ENCODE results near the gene RPS19. TPM values are rescaled to one million over a fixed set of nuclear protein-coding genes. Genes with fewer than 3 reads are reported as not detected.

RPS19 gene
- total RNA-seq, 1 experiment from 2014 or later, result 2,593 TPM

DNA sequence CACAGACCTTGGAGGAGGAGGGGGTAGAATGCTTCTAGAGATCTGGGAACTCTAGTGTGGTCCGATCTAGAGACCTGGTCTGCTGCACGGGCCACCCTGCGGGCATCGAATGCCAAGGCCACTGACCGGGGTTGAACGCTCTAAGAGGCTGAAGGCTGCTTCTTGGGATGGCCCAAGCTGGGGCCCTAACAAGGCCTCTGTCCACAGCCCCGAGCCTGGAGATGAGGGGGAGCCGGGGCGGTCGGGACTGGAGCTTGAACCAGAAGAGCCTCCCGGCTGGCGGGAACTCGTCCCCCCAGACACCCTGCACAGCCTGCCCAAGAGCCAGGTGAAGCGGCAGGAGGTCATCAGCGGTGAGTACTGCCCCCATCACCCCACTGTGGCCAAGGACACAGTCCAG is 38.2 kb downstream of the RPS19 start:
- Histone ChIP-seq H3F3A (ENCODE audit: insufficient read depth, low read depth) (peaks cover 9% of the 10 kb centered on the region; the same call in 1 of the 2 replicates), H3K4me2 (no peak overlapping the region), H3K27me3 (ENCODE audit: insufficient read depth, low read depth) (no peaks in the 10 kb centered on the region), H3K4me1 (replicated peaks; ENCODE audit: insufficient read depth) (peaks cover 2% of the 10 kb centered on the region; the same call in 1 of the 2 replicates), H3K27ac (no peak overlapping the region), H3K79me2 (ENCODE audit: low read depth) (no peaks in the 10 kb centered on the region), H3K36me3 (ENCODE audit: low read depth) (peaks cover 6% of the 10 kb centered on the region; the same call in 1 of the 2 replicates), H3K4me3 (no peak overlapping the region), H4K20me1 (ENCODE audit: insufficient read depth) (peaks cover 16% of the 10 kb centered on the region), H2AFZ (no peak overlapping the region), H3K9me2 (ENCODE audit: insufficient read depth) (no peaks in the 10 kb centered on the region), H3K9me3 (ENCODE audit: insufficient read depth, low read depth) (no peaks in the 10 kb centered on the region)
- TF ChIP-seq, protein P1, sequence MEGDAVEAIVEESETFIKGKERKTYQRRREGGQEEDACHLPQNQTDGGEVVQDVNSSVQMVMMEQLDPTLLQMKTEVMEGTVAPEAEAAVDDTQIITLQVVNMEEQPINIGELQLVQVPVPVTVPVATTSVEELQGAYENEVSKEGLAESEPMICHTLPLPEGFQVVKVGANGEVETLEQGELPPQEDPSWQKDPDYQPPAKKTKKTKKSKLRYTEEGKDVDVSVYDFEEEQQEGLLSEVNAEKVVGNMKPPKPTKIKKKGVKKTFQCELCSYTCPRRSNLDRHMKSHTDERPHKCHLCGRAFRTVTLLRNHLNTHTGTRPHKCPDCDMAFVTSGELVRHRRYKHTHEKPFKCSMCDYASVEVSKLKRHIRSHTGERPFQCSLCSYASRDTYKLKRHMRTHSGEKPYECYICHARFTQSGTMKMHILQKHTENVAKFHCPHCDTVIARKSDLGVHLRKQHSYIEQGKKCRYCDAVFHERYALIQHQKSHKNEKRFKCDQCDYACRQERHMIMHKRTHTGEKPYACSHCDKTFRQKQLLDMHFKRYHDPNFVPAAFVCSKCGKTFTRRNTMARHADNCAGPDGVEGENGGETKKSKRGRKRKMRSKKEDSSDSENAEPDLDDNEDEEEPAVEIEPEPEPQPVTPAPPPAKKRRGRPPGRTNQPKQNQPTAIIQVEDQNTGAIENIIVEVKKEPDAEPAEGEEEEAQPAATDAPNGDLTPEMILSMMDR (conservative IDR thresholded peaks at IDR 0.05), result no peak
- TF ChIP-seq EZH2 (IDR thresholded peaks at IDR 0.05; ENCODE audit: low read depth), result no peak
- CTCF ChIA-PET, result no interaction called here
- no TSS peak for BruUV-seq (replicated peaks)
- POLR2A ChIA-PET (ENCODE audit: unreplicated experiment), result no interaction called here
- no peak for DNase-seq
- intact Hi-C loops (cut with micrococcal nuclease; ENCODE audit: unreplicated experiment), result no loop called here

DNA sequence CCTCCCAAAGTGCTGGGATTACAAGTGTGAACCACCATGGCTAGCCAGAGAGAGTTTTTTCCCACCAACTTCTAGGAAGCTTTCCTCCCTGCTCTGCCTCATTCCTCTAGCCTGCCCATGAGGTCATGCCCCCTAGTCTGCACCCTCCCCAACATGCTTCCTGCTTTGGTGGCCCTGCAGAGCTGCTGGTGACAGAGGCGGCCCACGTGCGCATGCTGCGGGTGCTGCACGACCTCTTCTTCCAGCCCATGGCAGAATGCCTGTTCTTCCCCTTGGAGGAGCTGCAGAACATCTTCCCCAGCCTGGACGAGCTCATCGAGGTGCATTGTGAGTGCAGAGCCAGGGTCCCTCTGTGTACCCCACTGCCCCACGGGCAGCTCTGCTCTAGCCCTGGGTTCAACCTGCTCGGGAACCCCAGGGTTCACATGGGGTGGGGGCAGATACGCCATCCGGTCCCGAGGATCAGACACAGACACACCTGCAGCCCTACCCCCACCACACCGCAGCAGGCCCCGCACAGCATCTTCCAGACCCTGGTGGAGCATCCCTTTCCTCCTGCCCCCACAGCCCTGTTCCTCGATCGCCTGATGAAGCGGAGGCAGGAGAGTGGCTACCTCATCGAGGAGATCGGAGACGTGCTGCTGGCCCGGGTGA is 41.8 kb downstream of the RPS19 start:
- H3K9me3 ChIP-seq (ENCODE audit: insufficient read depth, low read depth), result no peaks in the 10 kb centered on the region
- H3K9me2 ChIP-seq (ENCODE audit: insufficient read depth), result no peaks in the 10 kb centered on the region
- H3K27ac ChIP-seq, result no peak overlapping the region
- peaks cover 15% of the 10 kb centered on the region; the same call in 1 of the 2 replicates for H3F3A ChIP-seq (ENCODE audit: insufficient read depth, low read depth)
- CTCF ChIA-PET, result interaction anchor here (0.6 kb wide), 1 partner anchor 203 kb away, joined by 3 read pairs; no protein-coding TSS in a partner anchor
- DNase-seq, result no peak
- peaks cover 46% of the 10 kb centered on the region for H4K20me1 ChIP-seq (ENCODE audit: insufficient read depth)
- intact Hi-C loops (cut with micrococcal nuclease; ENCODE audit: unreplicated experiment), result no loop called here
- H3K4me2 ChIP-seq, result no peak overlapping the region
- BruUV-seq (replicated peaks), result no TSS peak
- H3K4me3 ChIP-seq, result no peak overlapping the region
- H2AFZ ChIP-seq, result no peak overlapping the region
- no peaks in the 10 kb centered on the region; the same call in 1 of the 2 replicates for H3K36me3 ChIP-seq (ENCODE audit: low read depth)
- no peak for TF ChIP-seq EZH2 (IDR thresholded peaks at IDR 0.05; ENCODE audit: low read depth)
- TF ChIP-seq, protein P1 (conservative IDR thresholded peaks at IDR 0.05), result no peak
- H3K79me2 ChIP-seq (ENCODE audit: low read depth), result no peaks in the 10 kb centered on the region
- peaks cover 19% of the 10 kb centered on the region for H3K4me1 ChIP-seq (replicated peaks; ENCODE audit: insufficient read depth)
- no peaks in the 10 kb centered on the region for H3K27me3 ChIP-seq (ENCODE audit: insufficient read depth, low read depth)
- POLR2A ChIA-PET (ENCODE audit: unreplicated experiment), result no interaction called here

DNA sequence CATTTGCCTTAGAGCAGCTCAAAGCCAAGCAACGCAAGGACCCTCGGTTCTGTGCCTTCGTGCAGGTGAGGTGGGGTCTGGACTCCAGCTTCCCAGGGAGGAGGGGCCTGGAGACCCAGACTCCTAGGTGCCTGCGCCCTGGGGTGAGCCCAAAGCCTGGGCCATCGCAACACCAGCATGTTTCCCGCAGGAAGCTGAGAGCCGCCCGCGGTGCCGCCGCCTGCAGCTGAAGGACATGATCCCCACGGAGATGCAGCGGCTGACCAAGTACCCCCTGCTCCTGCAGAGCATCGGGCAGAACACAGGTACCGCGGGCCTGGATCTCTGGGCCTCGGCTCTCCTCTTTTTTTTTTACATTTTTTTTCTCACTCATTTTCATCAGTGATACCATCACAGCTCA is 42.5 kb downstream of the RPS19 start:
- Histone ChIP-seq H3K4me1 (replicated peaks; ENCODE audit: insufficient read depth) (peaks cover 19% of the 10 kb centered on the region), H3K27me3 (ENCODE audit: insufficient read depth, low read depth) (no peaks in the 10 kb centered on the region), H3K36me3 (ENCODE audit: low read depth) (no peaks in the 10 kb centered on the region; the same call in 1 of the 2 replicates), H3F3A (ENCODE audit: insufficient read depth, low read depth) (peaks cover 15% of the 10 kb centered on the region; the same call in 1 of the 2 replicates), H3K27ac (no peak overlapping the region), H3K4me2 (no peak overlapping the region), H4K20me1 (ENCODE audit: insufficient read depth) (peaks cover 46% of the 10 kb centered on the region), H3K9me3 (ENCODE audit: insufficient read depth, low read depth) (no peaks in the 10 kb centered on the region), H2AFZ (no peak overlapping the region), H3K4me3 (no peak overlapping the region), H3K9me2 (ENCODE audit: insufficient read depth) (no peaks in the 10 kb centered on the region), H3K79me2 (ENCODE audit: low read depth) (no peaks in the 10 kb centered on the region)
- CTCF ChIA-PET, result interaction anchor here (0.5 to 1.2 kb wide), 3 partner anchors 15 to 202 kb away, joined by 3 to 4 read pairs (median 3); no protein-coding TSS in a partner anchor
- no TSS peak for BruUV-seq (replicated peaks)
- POLR2A ChIA-PET (ENCODE audit: unreplicated experiment), result no interaction called here
- TF ChIP-seq, protein P1 (conservative IDR thresholded peaks at IDR 0.05), result no peak
- no peak for TF ChIP-seq EZH2 (IDR thresholded peaks at IDR 0.05; ENCODE audit: low read depth)
- intact Hi-C loops (cut with micrococcal nuclease; ENCODE audit: unreplicated experiment), result no loop called here
- no peak for DNase-seq

Data from PC-9 (cell line).